Activated CD4-positive, alpha-beta T cell treated with anti-CD3 and anti-CD28 coated beads for 48 hours (primary cell): ENCODE measurements around the gene S100A7A.

Source experiments
- DNase-seq: peaks from one replicate; pipeline ENCODE4 v3.0.0-alpha.2; 2020

S100A7A gene

GRCh38 chr1:153465811-153466636 is 49.7 kb downstream of the S100A7A start:
- DNase-seq, result peak; percentile 83

GRCh38 chr1:153466908-153467307 is 50.6 kb downstream of the S100A7A start:
- no peak for DNase-seq

DNA sequence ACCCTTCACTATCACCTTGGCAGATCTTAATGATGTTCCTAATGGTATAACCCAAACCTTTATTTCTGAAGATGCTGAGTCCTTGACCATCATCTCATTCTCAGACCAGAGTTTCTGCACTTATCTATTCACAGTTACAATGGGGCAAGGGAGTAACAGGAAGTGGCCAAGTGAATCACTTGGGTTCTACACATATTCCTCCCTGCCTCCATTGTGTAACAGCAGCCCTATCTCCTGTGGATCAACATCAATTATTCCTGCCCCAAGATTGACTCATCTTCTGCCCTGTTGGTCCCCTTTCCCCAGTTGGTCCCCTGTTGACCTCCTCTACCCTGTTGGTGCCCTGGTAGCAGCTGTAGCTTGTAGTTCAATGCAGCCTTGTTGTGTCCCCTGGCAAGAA is 54.4 kb downstream of the S100A7A start:
- no peak for DNase-seq
